Measurements from ENCODE around the gene ICA1L. TPM values are rescaled to one million over a fixed set of nuclear protein-coding genes. Genes with fewer than 3 reads are reported as not detected.
"Not testable (repeated sequence)": the region's sequence is repeated elsewhere in the genome, so short reads cannot be mapped to it uniquely, and the experiment has no call there.

Gene ICA1L
- total RNA-seq, 3 donors from 2014 or later, result 9.5 to 14.5 (median 14.4) TPM

GRCh38 chr2:202858601-202859000 lies 13.0 kb downstream of the ICA1L start:
- TF ChIP-seq POLR2AphosphoS5 (IDR thresholded peaks at IDR 0.05) (no peak), POLR2A (IDR thresholded peaks at IDR 0.05) (no peak), CTCF (IDR thresholded peaks at IDR 0.05) (no peak)
- Histone ChIP-seq H3K27me3 (no peaks in the 10 kb centered on the region), H3K9me3 (no peaks in the 10 kb centered on the region), H3K27ac (no peak overlapping the region), H3K36me3 (no peaks in the 10 kb centered on the region), H3K4me3 (no peak overlapping the region), H3K4me1 (no peaks in the 10 kb centered on the region)
- DNase-seq (ENCODE audit: low spot score in 2 of 2), result no peak
- intact Hi-C loops (cut with DNase I; ENCODE audit: low total_unique reads), result no loop called here

GRCh38 chr2:202849343-202849742 lies 22.2 kb downstream of the ICA1L start:
- DNase-seq (ENCODE audit: low spot score in 2 of 2); H3K36me3 ChIP-seq; H3K27me3 ChIP-seq; H3K9me3 ChIP-seq; H3K4me1 ChIP-seq; H3K27ac ChIP-seq; intact Hi-C loops (cut with DNase I; ENCODE audit: low total_unique reads); H3K4me3 ChIP-seq: not testable (repeated sequence)

GRCh38 chr2:202848813-202849212 lies 22.8 kb downstream of the ICA1L start:
- Histone ChIP-seq H3K9me3 (no peaks in the 10 kb centered on the region), H3K27ac (no peak overlapping the region), H3K27me3 (no peaks in the 10 kb centered on the region), H3K4me3 (no peak overlapping the region), H3K36me3 (no peaks in the 10 kb centered on the region), H3K4me1 (no peaks in the 10 kb centered on the region)
- TF ChIP-seq POLR2AphosphoS5 (IDR thresholded peaks at IDR 0.05) (no peak), CTCF (IDR thresholded peaks at IDR 0.05) (no peak), POLR2A (IDR thresholded peaks at IDR 0.05) (no peak)
- no peak for DNase-seq (ENCODE audit: low spot score in 2 of 2)
- intact Hi-C loops (cut with DNase I; ENCODE audit: low total_unique reads), result no loop called here

GRCh38 chr2:202847693-202848524 lies 23.7 kb downstream of the ICA1L start:
- Histone ChIP-seq H3K4me1 (no peaks in the 10 kb centered on the region), H3K36me3 (no peaks in the 10 kb centered on the region), H3K4me3 (no peak overlapping the region), H3K27me3 (no peaks in the 10 kb centered on the region), H3K9me3 (no peaks in the 10 kb centered on the region), H3K27ac (no peak overlapping the region)
- TF ChIP-seq POLR2AphosphoS5 (IDR thresholded peaks at IDR 0.05) (no peak), CTCF (IDR thresholded peaks at IDR 0.05) (no peak), POLR2A (IDR thresholded peaks at IDR 0.05) (no peak)
- intact Hi-C loops (cut with DNase I; ENCODE audit: low total_unique reads), result no loop called here
- no peak for DNase-seq (ENCODE audit: low spot score in 2 of 2)

GRCh38 chr2:202844656-202845055 lies 26.9 kb downstream of the ICA1L start:
- Histone ChIP-seq H3K27me3 (no peaks in the 10 kb centered on the region), H3K4me1 (no peaks in the 10 kb centered on the region), H3K36me3 (no peaks in the 10 kb centered on the region), H3K9me3 (no peaks in the 10 kb centered on the region), H3K4me3 (no peak overlapping the region), H3K27ac (no peak overlapping the region)
- TF ChIP-seq CTCF (IDR thresholded peaks at IDR 0.05) (no peak), POLR2AphosphoS5 (IDR thresholded peaks at IDR 0.05) (no peak), POLR2A (IDR thresholded peaks at IDR 0.05) (no peak)
- intact Hi-C loops (cut with DNase I; ENCODE audit: low total_unique reads), result no loop called here
- no peak for DNase-seq (ENCODE audit: low spot score in 2 of 2)
